ENCODE measurements around the gene TMC1.

DNA sequence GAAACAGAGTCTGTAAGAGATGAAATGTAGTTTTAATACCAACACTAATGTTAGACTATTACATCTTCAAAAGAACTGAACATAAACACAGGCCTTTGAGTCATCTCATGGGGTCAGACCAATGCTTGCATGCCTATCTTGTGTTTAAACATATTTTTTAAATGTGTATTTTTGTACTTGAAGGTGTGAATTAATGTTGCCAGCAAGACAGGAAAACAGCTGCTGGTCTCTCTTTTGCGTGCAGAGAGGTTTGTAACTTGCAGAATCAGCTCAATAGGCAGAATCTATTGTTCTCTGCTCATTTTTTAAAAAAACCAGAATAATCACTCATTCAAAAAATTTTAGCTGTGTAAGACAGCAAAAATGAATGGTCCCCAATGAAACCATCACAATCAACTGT is 251.3 kb downstream of the TMC1 start:
- TF ChIP-seq CTCF (IDR thresholded peaks at IDR 0.05) (no peak), EP300 (IDR thresholded peaks at IDR 0.05) (no peak), POLR2A (IDR thresholded peaks at IDR 0.05) (no peak), POLR2AphosphoS5 (IDR thresholded peaks at IDR 0.05) (no peak)

Data from suprapubic skin (tissue), 4 donors.